ENCODE data around the gene ITPRIPL2.

- no peak for TF ChIP-seq POLR2A (IDR thresholded peaks at IDR 0.05)
- TF ChIP-seq CTCF (IDR thresholded peaks at IDR 0.05), result no peak
Observed at GRCh38 chr16:19136549-19137196, 22.9 kb downstream of the ITPRIPL2 start.
